ENCODE results near the gene OTULIN.

Gene OTULIN

GRCh38 chr5:14730466-14730865, 65.9 kb downstream of the OTULIN start:
- no peak for TF ChIP-seq CTCF (IDR thresholded peaks at IDR 0.05)
- H3K27me3 ChIP-seq, result no peaks in the 10 kb centered on the region
- intact Hi-C loops (cut with DNase I; ENCODE audit: low total_unique reads), result no loop called here

DNA sequence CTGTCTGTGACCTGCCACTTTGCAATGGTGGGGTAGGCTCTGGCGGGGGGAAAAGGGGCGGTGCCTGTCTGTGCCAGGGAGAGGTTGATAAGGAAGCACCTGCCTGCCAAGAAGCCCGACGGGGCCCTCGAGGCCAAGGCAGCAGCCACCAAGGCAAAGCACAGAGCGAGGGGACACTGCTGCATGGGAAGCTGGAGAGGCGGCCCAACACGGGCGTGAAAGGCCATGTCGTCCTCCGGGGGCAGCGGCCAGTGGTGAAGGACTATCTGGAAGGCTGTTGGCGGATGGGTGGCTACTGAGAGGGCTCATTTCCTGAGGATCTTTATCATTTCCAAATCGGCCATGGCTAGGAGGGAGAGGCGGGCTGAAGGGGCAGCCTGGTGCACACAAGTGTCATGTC, 66.4 kb downstream of the OTULIN start:
- peaks cover 5 to 73% (median 27%) of the 10 kb centered on the region in 3 donors for H3K36me3 ChIP-seq
- H3K9me3 ChIP-seq, result no peaks in the 10 kb centered on the region
- H3K4me3 ChIP-seq, result no peak overlapping the region
- H3K27me3 ChIP-seq, result no peaks in the 10 kb centered on the region
- intact Hi-C loops (cut with DNase I; ENCODE audit: low total_unique reads), result no loop called here
- H3K27ac ChIP-seq, result no peak overlapping the region
- DNase-seq, result peak in 1 of 2 donors; percentile 62
- no peak for TF ChIP-seq CTCF (IDR thresholded peaks at IDR 0.05)
- H3K4me1 ChIP-seq, result peaks cover 0 to 32% (median 22%) of the 10 kb centered on the region in 4 donors

More at GRCh38 chr5:14730466-14730865, 65.9 kb downstream of the OTULIN start:
- peaks cover 0 to 30% (median 22%) of the 10 kb centered on the region in 4 donors for H3K4me1 ChIP-seq
- H3K9me3 ChIP-seq, result no peaks in the 10 kb centered on the region
- H3K4me3 ChIP-seq, result no peak overlapping the region
- H3K27ac ChIP-seq, result no peak overlapping the region
- peak in 1 of 2 donors; percentile 49 for DNase-seq
- H3K36me3 ChIP-seq, result peaks cover 5 to 75% (median 27%) of the 10 kb centered on the region in 3 donors

GRCh38 chr5:14732991-14733390, 68.5 kb downstream of the OTULIN start:
- Histone ChIP-seq H3K4me1 (peaks cover 0 to 17% (median 4%) of the 10 kb centered on the region in 4 donors), H3K36me3 (peaks cover 5 to 84% (median 35%) of the 10 kb centered on the region in 3 donors), H3K4me3 (no peak overlapping the region), H3K27ac (no peak overlapping the region), H3K9me3 (no peaks in the 10 kb centered on the region), H3K27me3 (no peaks in the 10 kb centered on the region)
- no peak for DNase-seq
- intact Hi-C loops (cut with DNase I; ENCODE audit: low total_unique reads), result no loop called here
- TF ChIP-seq CTCF (IDR thresholded peaks at IDR 0.05), result no peak

DNA sequence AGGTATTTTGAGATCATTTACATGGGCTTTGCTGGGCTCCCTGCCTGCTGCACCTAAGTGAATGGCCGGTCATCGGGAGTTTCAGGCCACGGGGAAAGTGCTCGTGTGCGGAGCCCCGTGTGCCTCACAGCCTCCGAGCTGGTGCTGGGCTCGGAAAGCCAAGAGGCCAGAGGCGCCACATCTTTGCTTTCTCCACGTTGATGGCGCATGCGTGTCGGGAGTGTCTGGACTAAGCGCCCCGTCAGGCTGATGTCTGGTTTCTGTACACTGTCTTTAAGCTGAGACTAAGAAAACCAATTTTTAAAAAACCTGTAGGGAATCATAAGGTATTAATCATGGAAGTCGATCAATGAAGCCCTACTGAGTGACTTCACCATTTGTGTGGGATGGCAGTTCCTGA, 69.1 kb downstream of the OTULIN start:
- Histone ChIP-seq H3K27ac (no peak overlapping the region), H3K27me3 (no peaks in the 10 kb centered on the region), H3K4me1 (peaks cover 0 to 13% (median 0%) of the 10 kb centered on the region in 4 donors), H3K36me3 (peaks cover 5 to 86% (median 35%) of the 10 kb centered on the region in 3 donors), H3K9me3 (no peaks in the 10 kb centered on the region), H3K4me3 (no peak overlapping the region)
- intact Hi-C loops (cut with DNase I; ENCODE audit: low total_unique reads), result no loop called here
- no peak for DNase-seq
- TF ChIP-seq CTCF (IDR thresholded peaks at IDR 0.05), result no peak

DNA sequence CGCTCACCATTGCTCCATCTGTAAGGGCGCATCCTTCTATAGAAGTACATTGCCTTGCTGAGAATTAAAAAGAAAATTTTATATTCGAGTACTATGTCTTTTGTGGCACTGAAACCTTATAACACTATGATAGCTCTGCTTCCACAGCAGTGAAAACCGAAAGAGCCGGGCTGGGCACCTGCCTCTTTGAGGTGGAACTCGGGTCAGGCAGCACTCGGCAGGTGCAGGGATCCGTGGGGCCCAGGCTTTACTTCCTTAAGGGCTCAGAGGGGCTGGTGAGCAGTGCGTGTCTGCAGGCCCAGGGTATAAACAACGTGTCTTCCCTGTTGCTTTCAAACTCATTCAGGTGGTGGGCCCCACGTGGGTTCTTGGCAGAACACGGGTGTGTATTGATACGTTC, 69.9 kb downstream of the OTULIN start:
- no peak for DNase-seq
- H3K4me1 ChIP-seq, result peaks cover 0 to 20% (median under 1%) of the 10 kb centered on the region in 4 donors
- no peaks in the 10 kb centered on the region for H3K9me3 ChIP-seq
- H3K27ac ChIP-seq, result no peak overlapping the region
- TF ChIP-seq CTCF (IDR thresholded peaks at IDR 0.05), result no peak
- H3K36me3 ChIP-seq, result peaks cover 5 to 84% (median 35%) of the 10 kb centered on the region in 3 donors
- no peak overlapping the region for H3K4me3 ChIP-seq
- no peaks in the 10 kb centered on the region for H3K27me3 ChIP-seq
- intact Hi-C loops (cut with DNase I; ENCODE audit: low total_unique reads), result no loop called here

- no peak overlapping the region for H3K4me3 ChIP-seq
- intact Hi-C loops (cut with DNase I; ENCODE audit: low total_unique reads), result no loop called here
- H3K9me3 ChIP-seq, result no peaks in the 10 kb centered on the region
- peak in 1 of 2 donors; percentile 55 for DNase-seq
- peak overlapping the region in 1 of 2 donors; percentile 30 for H3K27ac ChIP-seq
- H3K27me3 ChIP-seq, result no peaks in the 10 kb centered on the region
- peaks cover 5 to 77% (median 34%) of the 10 kb centered on the region in 3 donors for H3K36me3 ChIP-seq
- TF ChIP-seq CTCF (IDR thresholded peaks at IDR 0.05), result no peak
- H3K4me1 ChIP-seq, result peaks cover 0 to 34% (median 3%) of the 10 kb centered on the region in 4 donors
These were observed 71.4 kb downstream of the OTULIN start for GRCh38 chr5:14735944-14736343.

Data from tibial artery (tissue), 4 donors.